ENCODE results near the gene CPEB3. TPM values are rescaled to one million over a fixed set of nuclear protein-coding genes. Genes with fewer than 3 reads are reported as not detected.
"Not testable (repeated sequence)": the region's sequence is repeated elsewhere in the genome, so short reads cannot be mapped to it uniquely, and the experiment has no call there.

Gene CPEB3
- total and polyA plus RNA-seq, 3 donors from 2014 or later = 19.4 to 32.4 (median 23.5) TPM

GRCh38 chr10:92219559-92219958, 71.3 kb downstream of the CPEB3 start:
- intact Hi-C loops (cut with DNase I; ENCODE audit: low total_unique reads) = no loop called here
- no peak overlapping the region for H3K27ac ChIP-seq
- 89 to 93% methylated on average over 6 of the region's 6 CpGs for WGBS, 2 donors
- no peaks in the 10 kb centered on the region for H3K36me3 ChIP-seq (ENCODE audit: low read depth, missing control alignments)
- H3K4me3 ChIP-seq = no peak overlapping the region
- H3K27me3 ChIP-seq = no peaks in the 10 kb centered on the region
- no peaks in the 10 kb centered on the region for H3K9me3 ChIP-seq
- no peak for DNase-seq
- TF ChIP-seq, protein P1, sequence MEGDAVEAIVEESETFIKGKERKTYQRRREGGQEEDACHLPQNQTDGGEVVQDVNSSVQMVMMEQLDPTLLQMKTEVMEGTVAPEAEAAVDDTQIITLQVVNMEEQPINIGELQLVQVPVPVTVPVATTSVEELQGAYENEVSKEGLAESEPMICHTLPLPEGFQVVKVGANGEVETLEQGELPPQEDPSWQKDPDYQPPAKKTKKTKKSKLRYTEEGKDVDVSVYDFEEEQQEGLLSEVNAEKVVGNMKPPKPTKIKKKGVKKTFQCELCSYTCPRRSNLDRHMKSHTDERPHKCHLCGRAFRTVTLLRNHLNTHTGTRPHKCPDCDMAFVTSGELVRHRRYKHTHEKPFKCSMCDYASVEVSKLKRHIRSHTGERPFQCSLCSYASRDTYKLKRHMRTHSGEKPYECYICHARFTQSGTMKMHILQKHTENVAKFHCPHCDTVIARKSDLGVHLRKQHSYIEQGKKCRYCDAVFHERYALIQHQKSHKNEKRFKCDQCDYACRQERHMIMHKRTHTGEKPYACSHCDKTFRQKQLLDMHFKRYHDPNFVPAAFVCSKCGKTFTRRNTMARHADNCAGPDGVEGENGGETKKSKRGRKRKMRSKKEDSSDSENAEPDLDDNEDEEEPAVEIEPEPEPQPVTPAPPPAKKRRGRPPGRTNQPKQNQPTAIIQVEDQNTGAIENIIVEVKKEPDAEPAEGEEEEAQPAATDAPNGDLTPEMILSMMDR (IDR thresholded peaks at IDR 0.05) = no peak
- no peak for TF ChIP-seq POLR2A (IDR thresholded peaks at IDR 0.05)
- no peaks in the 10 kb centered on the region for H3K4me1 ChIP-seq

DNA sequence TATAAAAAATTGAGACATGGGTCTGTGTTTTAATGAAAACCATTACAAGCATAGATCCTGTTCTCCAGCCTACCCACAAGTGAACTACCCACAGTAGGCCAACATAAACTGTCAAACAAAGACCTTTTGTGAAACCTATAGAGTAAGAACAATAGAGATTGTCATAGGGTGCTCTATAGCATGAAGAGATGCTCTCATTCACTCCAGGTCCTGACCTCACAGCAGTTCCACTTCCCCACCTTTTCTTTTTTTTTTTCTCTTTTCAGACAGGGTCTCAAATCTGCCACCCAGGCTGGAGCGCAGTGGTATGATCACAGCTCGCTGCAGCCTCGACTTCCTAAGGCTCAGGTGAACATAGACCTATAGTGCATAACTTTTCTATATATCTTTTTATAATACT, 72.3 kb downstream of the CPEB3 start:
- H3K27ac ChIP-seq = no peak overlapping the region
- no peaks in the 10 kb centered on the region for H3K36me3 ChIP-seq (ENCODE audit: low read depth, missing control alignments)
- no peak overlapping the region for H3K4me3 ChIP-seq
- DNase-seq = no peak
- no peaks in the 10 kb centered on the region for H3K27me3 ChIP-seq
- H3K9me3 ChIP-seq = no peaks in the 10 kb centered on the region
- 95 to 100% methylated on average over 3 of the region's 3 CpGs for WGBS, 2 donors
- intact Hi-C loops (cut with DNase I; ENCODE audit: low total_unique reads) = no loop called here
- no peak for TF ChIP-seq POLR2A (IDR thresholded peaks at IDR 0.05)
- TF ChIP-seq, protein P1 (IDR thresholded peaks at IDR 0.05) = no peak
- no peaks in the 10 kb centered on the region for H3K4me1 ChIP-seq

DNA sequence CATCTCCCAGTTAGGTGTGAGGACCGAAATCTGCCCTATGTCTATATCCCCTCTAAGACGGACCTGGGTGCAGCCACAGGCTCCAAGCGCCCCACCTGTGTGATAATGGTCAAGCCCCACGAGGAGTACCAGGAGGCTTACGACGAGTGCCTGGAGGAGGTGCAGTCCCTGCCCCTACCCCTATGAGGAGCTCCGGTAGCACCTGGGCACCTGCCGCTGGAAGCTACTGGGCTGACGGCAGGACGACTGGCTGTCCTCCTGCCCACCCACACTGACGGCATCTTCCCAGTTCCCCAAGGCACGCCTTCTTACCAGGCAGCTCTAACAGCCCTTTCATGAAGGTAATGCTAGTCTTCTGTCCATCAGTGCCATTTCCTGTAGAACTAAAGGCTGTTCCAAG, 74.3 kb downstream of the CPEB3 start:
- H3K36me3 ChIP-seq (ENCODE audit: low read depth, missing control alignments); H3K27me3 ChIP-seq; intact Hi-C loops (cut with DNase I; ENCODE audit: low total_unique reads); H3K9me3 ChIP-seq; H3K4me1 ChIP-seq; H3K4me3 ChIP-seq; DNase-seq; H3K27ac ChIP-seq: not testable (repeated sequence)
- WGBS, 2 donors = 63 to 66% methylated on average over 6 to 12 of the region's 12 CpGs

DNA sequence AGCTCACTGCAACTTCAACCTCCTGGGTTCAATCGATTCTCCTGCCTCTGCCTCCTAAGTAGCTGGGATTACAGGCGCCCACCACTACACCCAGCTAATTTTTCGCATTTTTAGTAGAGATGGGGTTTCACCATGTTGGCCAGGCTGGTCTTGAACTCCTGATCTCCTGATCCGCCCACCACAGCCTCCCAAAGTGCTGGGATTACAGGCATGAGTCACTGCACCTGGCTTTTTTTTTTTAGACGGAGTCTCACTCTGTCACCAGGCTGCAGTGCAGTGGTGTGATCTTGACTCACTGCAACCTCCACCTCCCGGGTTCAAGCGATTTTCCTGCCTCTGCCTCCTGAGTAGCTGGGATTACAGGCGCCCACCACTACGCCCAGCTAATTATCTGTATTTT, 75.7 kb downstream of the CPEB3 start:
- 87 to 94% methylated on average over 9 of the region's 9 CpGs for WGBS, 2 donors

GRCh38 chr10:92213049-92213448, 77.8 kb downstream of the CPEB3 start:
- no peak overlapping the region for H3K27ac ChIP-seq
- no peaks in the 10 kb centered on the region for H3K4me1 ChIP-seq
- WGBS, 2 donors = 93 to 94% methylated on average over 2 of the region's 2 CpGs

More for the DNA sequence above, 75.7 kb downstream of the CPEB3 start:
- H3K27ac ChIP-seq; DNase-seq; H3K9me3 ChIP-seq; intact Hi-C loops (cut with DNase I; ENCODE audit: low total_unique reads); H3K27me3 ChIP-seq; H3K36me3 ChIP-seq (ENCODE audit: low read depth, missing control alignments); H3K4me3 ChIP-seq; H3K4me1 ChIP-seq: not testable (repeated sequence)

GRCh38 chr10:92208736-92209135, 82.1 kb downstream of the CPEB3 start:
- Histone ChIP-seq H3K27me3 (no peaks in the 10 kb centered on the region), H3K9me3 (no peaks in the 10 kb centered on the region), H3K36me3 (ENCODE audit: low read depth, missing control alignments) (no peaks in the 10 kb centered on the region), H3K4me3 (no peak overlapping the region), H3K4me1 (no peaks in the 10 kb centered on the region), H3K27ac (no peak overlapping the region)
- TF ChIP-seq, protein P1 (IDR thresholded peaks at IDR 0.05) = no peak
- TF ChIP-seq POLR2A (IDR thresholded peaks at IDR 0.05) = no peak
- no peak for DNase-seq
- 81 to 91% methylated on average over 3 of the region's 3 CpGs for WGBS, 2 donors
- intact Hi-C loops (cut with DNase I; ENCODE audit: low total_unique reads) = no loop called here

More at GRCh38 chr10:92213049-92213448, 77.8 kb downstream of the CPEB3 start:
- intact Hi-C loops (cut with DNase I; ENCODE audit: low total_unique reads) = no loop called here
- H3K36me3 ChIP-seq (ENCODE audit: low read depth, missing control alignments) = no peaks in the 10 kb centered on the region
- TF ChIP-seq POLR2A (IDR thresholded peaks at IDR 0.05) = no peak
- TF ChIP-seq, protein P1 (IDR thresholded peaks at IDR 0.05) = no peak
- H3K27me3 ChIP-seq = no peaks in the 10 kb centered on the region
- H3K4me3 ChIP-seq = no peak overlapping the region
- DNase-seq = no peak
- no peaks in the 10 kb centered on the region for H3K9me3 ChIP-seq

All from testis (tissue), 3 donors.